HepG2 (cell line): ENCODE data around the gene HTATSF1. TPM values are rescaled to one million over a fixed set of nuclear protein-coding genes. Genes with fewer than 3 reads are reported as not detected.

Source experiments
- ATAC-seq: fragments of 200-7000 bp; cut with Tn5 transposase; 3 replicates; pipeline ENCODE4 v1.9.1; 2020; ENCODE audit warnings: mild to moderate bottlenecking, moderate library complexity
- BruUV-seq: library from RNA; stranded (reverse); fragments of 400-500 nt; replicated peaks from 2 replicates; lab custom pipeline; 2021; lab: Mats Ljungman, UMichigan
- CTCF ChIA-PET: fragments of 300-600 bp; formaldehyde crosslinking; extraction: SDS; loops from one replicate; lab custom pipeline; 2021; ENCODE audit warnings: low total read pairs, inconsistent platforms, low intra/inter-chr PET ratio; lab: Yijun Ruan, JAX
- POLR2A ChIA-PET: fragments of 350-600 bp; sonication (Branson Sonifier 250); formaldehyde crosslinking; loops from one replicate; lab custom pipeline; 2020; ENCODE audit warnings: antibody characterized with exemption, inconsistent platforms; lab: Yijun Ruan, JAX
- DNase-seq: peaks from one replicate; pipeline ENCODE4 v3.0.0-alpha.2; 2015; ENCODE audit warnings: low spot score
- FAIRE-seq: peaks from 3 replicates; lab custom pipeline; 2011; peaks lifted over from hg19 to GRCh38; lab: Jason Lieb, UNC
- H2AFZ ChIP-seq: one replicate; pipeline ENCODE4 v1.6.1; 2011; ENCODE audit warnings: low read length, inconsistent platforms
- H3K27ac ChIP-seq: fragments of 300-600 bp; 3 replicates; pipeline ENCODE4 v1.8.0; 2011; ENCODE audit warnings: mixed run types, mild to moderate bottlenecking, mixed read lengths, low read length, inconsistent platforms; ENCODE audit not compliant: insufficient read depth; ENCODE audit errors: extremely low read length
- H3K27me3 ChIP-seq, 2 experiments: fragments of 200-600 bp in 1 of 2; 2 replicates in 1 of 2; 3 replicates in 1 of 2; pipeline versions ENCODE4 v1.6.0 to v1.8.0; 2011; ENCODE audit warnings: low read length in 2 of 2, mild to moderate bottlenecking in 2 of 2, moderate library complexity in 2 of 2, inconsistent platforms in 1 of 2; ENCODE audit not compliant: insufficient read depth in 2 of 2, control insufficient read depth in 1 of 2
- H3K36me3 ChIP-seq, 2 experiments: fragments of 200-600 bp in 1 of 2; replicated peaks in 1 of 2; 2 replicates in 1 of 2; 3 replicates in 1 of 2; pipeline versions ENCODE4 v1.5.1 to v1.8.0; 2011; ENCODE audit warnings: low read length in 2 of 2, inconsistent platforms in 1 of 2; ENCODE audit not compliant: insufficient read depth in 2 of 2, control insufficient read depth in 1 of 2
- H3K4me1 ChIP-seq: 2 replicates; pipeline ENCODE4 v1.5.1; 2012; ENCODE audit warnings: low read length, inconsistent platforms; ENCODE audit not compliant: insufficient read depth
- H3K4me2 ChIP-seq: 2 replicates; pipeline ENCODE4 v1.6.0; 2011; ENCODE audit warnings: low read depth, low read length, inconsistent platforms
- H3K4me3 ChIP-seq, 3 experiments: fragments of 200-600 bp in 1 of 3; sonication (generic), shearing (Covaris generic) in 1 of 3; replicated peaks in 1 of 3; 2 replicates each; pipeline ENCODE4 v1.5.1; 2011 to 2016; ENCODE audit warnings: low read length in 3 of 3, inconsistent platforms in 2 of 3, low read depth in 2 of 3, mild to moderate bottlenecking in 2 of 3, control low read depth in 1 of 3, mixed read lengths in 1 of 3; ENCODE audit not compliant: insufficient read depth in 1 of 3
- H3K79me2 ChIP-seq: one replicate; pipeline ENCODE4 v1.6.1; 2011; ENCODE audit warnings: low read length, inconsistent platforms; ENCODE audit not compliant: insufficient read depth
- H3K9ac ChIP-seq: 2 replicates; pipeline ENCODE4 v1.6.0; 2011; ENCODE audit warnings: mild to moderate bottlenecking, low read depth, low read length, inconsistent platforms; ENCODE audit not compliant: insufficient read depth
- H3K9me3 ChIP-seq: 2 replicates; pipeline ENCODE4 v1.5.1; 2012; ENCODE audit warnings: mild to moderate bottlenecking, low read length
- H4K20me1 ChIP-seq: 2 replicates; pipeline ENCODE4 v1.6.0; 2011; ENCODE audit warnings: inconsistent platforms, mild to moderate bottlenecking, low read length, moderate library complexity; ENCODE audit not compliant: insufficient read depth
- CAMTA2 ChIP-seq: sonication (generic); formaldehyde crosslinking; IDR thresholded peaks from 2 replicates; pipeline ENCODE4 v1.4.0; 2020; ENCODE audit warnings: mild to moderate bottlenecking, missing genetic modification reagents, borderline replicate concordance
- CEBPB ChIP-seq: IDR thresholded peaks from 2 replicates; pipeline ENCODE4 v1.6.1; 2011; ENCODE audit warnings: low read depth, low read length, improper control_type of control experiment, borderline replicate concordance
- CERS6 ChIP-seq: sonication (generic); formaldehyde crosslinking; IDR thresholded peaks from 2 replicates; pipeline ENCODE4 v1.5.0; 2020; ENCODE audit warnings: missing genetic modification reagents
- FOXC1 ChIP-seq: sonication (generic); formaldehyde crosslinking; IDR thresholded peaks from 2 replicates; pipeline ENCODE4 v1.8.0; 2022; ENCODE audit warnings: mild to moderate bottlenecking, missing genetic modification reagents, borderline replicate concordance
- HMGXB3 ChIP-seq: sonication (generic); formaldehyde crosslinking; IDR thresholded peaks from 2 replicates; pipeline ENCODE4 v1.4.0; 2020; ENCODE audit warnings: missing genetic modification reagents, borderline replicate concordance
- HNRNPUL1 ChIP-seq: fragments of 200-400 bp; formaldehyde crosslinking; IDR thresholded peaks from 2 replicates; pipeline ENCODE4 v1.6.1; 2017; ENCODE audit warnings: low read depth, mild to moderate bottlenecking, low read length, moderate library complexity
- KDM4B ChIP-seq: sonication (generic); formaldehyde crosslinking; IDR thresholded peaks from 2 replicates; pipeline ENCODE4 v1.4.0; 2020; ENCODE audit warnings: missing genetic modification reagents
- MAFK ChIP-seq, 2 experiments: IDR thresholded peaks in 1 of 2; conservative IDR thresholded peaks in 1 of 2; 2 replicates each; pipeline ENCODE4 v1.6.1; 2011; ENCODE audit warnings: improper control_type of control experiment in 2 of 2, low read length in 2 of 2
- MEIS2 ChIP-seq: sonication (generic); formaldehyde crosslinking; IDR thresholded peaks from 2 replicates; pipeline ENCODE4 v1.9.0; 2021; ENCODE audit warnings: mild to moderate bottlenecking, missing genetic modification reagents
- NFKB2 ChIP-seq: sonication (generic); formaldehyde crosslinking; IDR thresholded peaks from 2 replicates; pipeline ENCODE4 v1.4.0; 2020; ENCODE audit warnings: missing genetic modification reagents, borderline replicate concordance
- NKX3-1 ChIP-seq: sonication (generic); formaldehyde crosslinking; IDR thresholded peaks from 2 replicates; pipeline ENCODE4 v1.5.0; 2020; ENCODE audit warnings: missing genetic modification reagents
- NR2F2 ChIP-seq: IDR thresholded peaks from 2 replicates; pipeline ENCODE4 v1.6.1; 2012; ENCODE audit warnings: low read depth, inconsistent platforms, borderline replicate concordance
- RFX5 ChIP-seq: IDR thresholded peaks from 2 replicates; pipeline ENCODE4 v1.6.1; 2011; ENCODE audit warnings: low read depth, low read length, improper control_type of control experiment
- ZNF430 ChIP-seq: sonication (generic); formaldehyde crosslinking; IDR thresholded peaks from 2 replicates; pipeline ENCODE4 v1.9.0; 2021; ENCODE audit warnings: mild to moderate bottlenecking, missing genetic modification reagents
- ZNF562 ChIP-seq: sonication (generic); formaldehyde crosslinking; IDR thresholded peaks from 2 replicates; pipeline ENCODE4 v1.8.0; 2022; ENCODE audit warnings: missing genetic modification reagents, borderline replicate concordance
- WGBS: methylation state at CpG from one replicate; pipeline ENCODE4 v1.1.6; 2017; ENCODE audit warnings: low lambda C conversion rate; 5-methylcytosine and 5-hydroxymethylcytosine counted together
- in situ Hi-C: cut with HindIII; loops from 2 replicates; pipeline ENCODE4 v1.10.0; 2017; ENCODE audit warnings: low pct_unique_long_range_greater_than_20kb; ENCODE audit not compliant: extremely low pct_ligation_motif_present
- intact Hi-C: fragments of 100-400 bp; cut with micrococcal nuclease; formaldehyde crosslinking; loops from one replicate; pipeline ENCODE4 v1.10.0; 2022; ENCODE audit not compliant: unreplicated experiment
- polyA plus RNA-seq, 8 experiments: library from polyadenylated mRNA; depleted of rRNA in 3 of 8; stranded (reverse) in 7 of 8; unstranded in 1 of 8; fragments of >200 nt; fragmentation: Illumina TruSeq in 4 of 8; extraction: Trizol in 4 of 8; gene quantifications; 2 replicates each; pipeline versions ENCODE4 v1.2.1 to v1.2.3, GENCODE V29; 2011 to 2016; ENCODE audit warnings: low read depth in 4 of 8, missing spikeins in 1 of 8, mixed read lengths in 1 of 8; ENCODE audit not compliant: insufficient read depth in 1 of 8
- total RNA-seq, 5 experiments: library from RNA; depleted of rRNA; stranded (reverse); fragments of >200 nt; fragmentation: Illumina TruSeq; extraction: Trizol; gene quantifications; 2 replicates each; pipeline ENCODE4 v1.2.3, GENCODE V29; 2016; ENCODE audit warnings: low read depth in 1 of 5

HTATSF1 gene
- total and polyA plus RNA-seq, 2 of the 13 experiments (the other 11 are each of a cell fraction or from before 2014, with no cell fraction given), result 0.57 to 40.5 TPM

- TF ChIP-seq KDM4B (CRISPR knock-in tag), result no peak
- TF ChIP-seq NKX3-1 (CRISPR knock-in tag), result no peak
- TF ChIP-seq MEIS2 (CRISPR knock-in tag), result no peak
- no peak for TF ChIP-seq FOXC1 (CRISPR knock-in tag)
- TF ChIP-seq ZNF562 (CRISPR knock-in tag), result no peak
- no peak for TF ChIP-seq CEBPB
- no peak for TF ChIP-seq CAMTA2 (CRISPR knock-in tag)
- no peak for TF ChIP-seq HNRNPUL1
- TF ChIP-seq RFX5, result no peak
- no peak for TF ChIP-seq NR2F2
- no peak overlapping the region for H3K9ac ChIP-seq
- intact Hi-C loops (no loop called here), in situ Hi-C loops (no loop called here)
- no peaks in the 10 kb centered on the region for H4K20me1 ChIP-seq
- H3K4me2 ChIP-seq, result no peak overlapping the region
- ATAC-seq (no peak), FAIRE-seq (no peak), DNase-seq (no peak)
- H3K4me3 ChIP-seq, result no peak overlapping the region
- no TSS peak for BruUV-seq
- no peaks in the 10 kb centered on the region for H3K9me3 ChIP-seq
- no peaks in the 10 kb centered on the region for H3K27me3 ChIP-seq
- ChIA-PET CTCF (no interaction called here), POLR2A (no interaction called here)
- no peaks in the 10 kb centered on the region for H3K4me1 ChIP-seq
- WGBS, result no CpG with 5 or more reads among the region's 3 CpGs
- no peak overlapping the region for H3K27ac ChIP-seq
- no peak overlapping the region for H2AFZ ChIP-seq
- no peaks in the 10 kb centered on the region for H3K79me2 ChIP-seq
- H3K36me3 ChIP-seq, result no peaks in the 10 kb centered on the region
Measured at GRCh38 chrX:136475236-136475635, 22.2 kb upstream of the HTATSF1 start.

GRCh38 chrX:136476501-136476900, 20.9 kb upstream of the HTATSF1 start:
- no peak overlapping the region for H3K9ac ChIP-seq
- H3K27me3 ChIP-seq, result no peaks in the 10 kb centered on the region
- ChIA-PET POLR2A (no interaction called here), CTCF (no interaction called here)
- BruUV-seq, result no TSS peak
- in situ Hi-C loops, result no loop called here
- H3K9me3 ChIP-seq, result no peaks in the 10 kb centered on the region
- WGBS, result 3% methylated on average over 2 of the region's 2 CpGs
- H3K79me2 ChIP-seq, result no peaks in the 10 kb centered on the region
- H3K4me2 ChIP-seq, result no peak overlapping the region
- no peak overlapping the region for H3K4me3 ChIP-seq
- no peak overlapping the region for H2AFZ ChIP-seq
- FAIRE-seq (no peak), DNase-seq (no peak), ATAC-seq (no peak)
- H3K4me1 ChIP-seq, result no peaks in the 10 kb centered on the region
- H3K36me3 ChIP-seq, result no peaks in the 10 kb centered on the region
- H4K20me1 ChIP-seq, result no peaks in the 10 kb centered on the region
- no peak overlapping the region for H3K27ac ChIP-seq
- intact Hi-C loops, result no loop called here
- TF ChIP-seq CERS6 (CRISPR knock-in tag) (no peak), NFKB2 (CRISPR knock-in tag) (no peak), ZNF430 (CRISPR knock-in tag) (no peak), MAFK (conservative IDR thresholded peaks at IDR 0.05 in 1 of 2, IDR thresholded peaks at IDR 0.05 in 1 of 2; ENCODE audit: low read length in 2 of 2) (no peak), HMGXB3 (no peak)
